EL (cell line): ENCODE data around the gene AGAP3.

Experiments used
- DNase-seq: peaks from one replicate; pipeline ENCODE4 v3.0.0-alpha.2; 2016

AGAP3 gene

GRCh38 chr7:151088019-151088855 is 2.0 kb downstream of the AGAP3 start:
- peak; percentile 48 for DNase-seq

GRCh38 chr7:151088856-151089699 is 2.8 kb downstream of the AGAP3 start:
- peak; percentile 67 for DNase-seq

GRCh38 chr7:151089893-151090730 is 3.8 kb downstream of the AGAP3 start:
- DNase-seq = no peak

- no peak for DNase-seq
Measured at GRCh38 chr7:151091003-151091402, 4.7 kb downstream of the AGAP3 start.

- DNase-seq = no peak
Measured at GRCh38 chr7:151091431-151091830, 5.2 kb downstream of the AGAP3 start.

GRCh38 chr7:151091988-151092387 is 5.7 kb downstream of the AGAP3 start:
- DNase-seq = no peak

GRCh38 chr7:151093748-151094147 is 7.5 kb downstream of the AGAP3 start:
- no peak for DNase-seq

GRCh38 chr7:151094675-151095074 is 8.4 kb downstream of the AGAP3 start:
- no peak for DNase-seq

GRCh38 chr7:151095123-151095797 is 9.0 kb downstream of the AGAP3 start:
- no peak for DNase-seq

GRCh38 chr7:151095828-151096475 is 9.7 kb downstream of the AGAP3 start:
- no peak for DNase-seq

GRCh38 chr7:151099486-151100211 is 13.4 kb downstream of the AGAP3 start:
- DNase-seq = no peak

GRCh38 chr7:151100921-151101320 is 14.6 kb downstream of the AGAP3 start:
- no peak for DNase-seq

- no peak for DNase-seq
Measured at GRCh38 chr7:151101621-151102396, 15.5 kb downstream of the AGAP3 start.

- DNase-seq = no peak
Measured at GRCh38 chr7:151102991-151103390, 16.7 kb downstream of the AGAP3 start.

GRCh38 chr7:151103973-151104372 is 17.7 kb downstream of the AGAP3 start:
- no peak for DNase-seq

GRCh38 chr7:151104411-151105235 is 18.3 kb downstream of the AGAP3 start:
- DNase-seq = peak; percentile 83

- no peak for DNase-seq
Measured at GRCh38 chr7:151107882-151108281, 21.6 kb downstream of the AGAP3 start.

- peak; percentile 62 for DNase-seq
Measured at GRCh38 chr7:151109094-151110048, 23.1 kb downstream of the AGAP3 start.
